Neural progenitor cell (in vitro differentiated cells): Measurements from ENCODE around the gene CSNK1G2. TPM values are rescaled to one million over a fixed set of nuclear protein-coding genes. Genes with fewer than 3 reads are reported as not detected.

Experiments used
- DNase-seq: peaks from one replicate; pipeline ENCODE4 v3.0.0-alpha.2; 2016; ENCODE audit warnings: low spot score
- H2AFZ ChIP-seq: fragments of 200-600 bp; sonication (generic); replicated peaks from 2 replicates; pipeline ENCODE4 v1.6.1; 2016; ENCODE audit warnings: antibody characterized with exemption
- H3F3A ChIP-seq: fragments of 200-600 bp; sonication (generic); 2 replicates; pipeline ENCODE4 v1.6.1; 2016; ENCODE audit warnings: antibody characterized with exemption, low read depth
- H3K27ac ChIP-seq: fragments of 200-600 bp; sonication (generic); 2 replicates; pipeline ENCODE4 v1.5.1; 2016; ENCODE audit warnings: mild to moderate bottlenecking
- H3K27me3 ChIP-seq: fragments of 200-600 bp; sonication (generic); 2 replicates; pipeline ENCODE4 v1.6.1; 2016; ENCODE audit warnings: mild to moderate bottlenecking, moderate library complexity
- H3K36me3 ChIP-seq: fragments of 200-600 bp; sonication (generic); 2 replicates; pipeline ENCODE4 v1.5.1; 2016
- H3K4me1 ChIP-seq: fragments of 200-600 bp; sonication (generic); 2 replicates; pipeline ENCODE4 v1.6.1; 2016; ENCODE audit warnings: mixed run types
- H3K4me2 ChIP-seq: fragments of 200-600 bp; sonication (generic); 2 replicates; pipeline ENCODE4 v1.6.1; 2016
- H3K4me3 ChIP-seq: fragments of 200-600 bp; sonication (generic); 2 replicates; pipeline ENCODE4 v1.5.1; 2016
- H3K79me2 ChIP-seq: fragments of 200-600 bp; sonication (generic); 2 replicates; pipeline ENCODE4 v1.6.1; 2016; ENCODE audit warnings: low read depth
- H3K9ac ChIP-seq: fragments of 200-600 bp; sonication (generic); 2 replicates; pipeline ENCODE4 v1.6.1; 2016
- H3K9me3 ChIP-seq: fragments of 200-600 bp; sonication (generic); 2 replicates; pipeline ENCODE4 v1.5.1; 2016; ENCODE audit warnings: low read depth
- H4K20me1 ChIP-seq: fragments of 200-600 bp; sonication (generic); 2 replicates; pipeline ENCODE4 v1.6.1; 2016; ENCODE audit warnings: low read depth
- H3K27ac Mint-ChIP-seq: 3 replicates; pipeline ENCODE4 v1.8.0; 2021; ENCODE audit warnings: mixed read lengths
- H3K27me3 Mint-ChIP-seq: 2 replicates; pipeline ENCODE4 v1.8.0; 2022; ENCODE audit warnings: low read depth, mild to moderate bottlenecking, inconsistent platforms, moderate library complexity, mixed read lengths; ENCODE audit not compliant: insufficient read depth
- H3K36me3 Mint-ChIP-seq: 3 replicates; pipeline ENCODE4 v1.8.0; 2021; ENCODE audit warnings: mixed read lengths
- H3K4me1 Mint-ChIP-seq: 3 replicates; pipeline ENCODE4 v1.8.0; 2021; ENCODE audit warnings: mixed read lengths
- H3K4me3 Mint-ChIP-seq: 3 replicates; pipeline ENCODE4 v1.8.0; 2021; ENCODE audit warnings: mild to moderate bottlenecking, moderate library complexity, mixed read lengths
- H3K9me3 Mint-ChIP-seq: 3 replicates; pipeline ENCODE4 v1.8.0; 2020; ENCODE audit warnings: mixed read lengths
- CTCF ChIP-seq: fragments of 200-600 bp; sonication (generic); IDR thresholded peaks from 2 replicates; pipeline ENCODE4 v1.5.1; 2017; ENCODE audit warnings: antibody characterized with exemption, mild to moderate bottlenecking
- EZH2 ChIP-seq: fragments of 200-600 bp; sonication (generic); IDR thresholded peaks from 2 replicates; pipeline ENCODE4 v1.6.1; 2017; ENCODE audit warnings: antibody characterized with exemption, mild to moderate bottlenecking, moderate library complexity
- EZH2phosphoT487 ChIP-seq: fragments of 200-600 bp; sonication (generic); IDR thresholded peaks from 2 replicates; pipeline ENCODE4 v1.6.1; 2017; ENCODE audit warnings: antibody characterized with exemption
- total RNA-seq: library from RNA; depleted of rRNA; stranded (reverse); fragments of >200 nt; gene quantifications from 2 replicates; pipeline ENCODE4 v1.2.3, GENCODE V29; 2015; ENCODE audit warnings: low replicate concordance

The CSNK1G2 gene
- total RNA-seq, 1 donor from 2014 or later: 49.6 TPM

DNA sequence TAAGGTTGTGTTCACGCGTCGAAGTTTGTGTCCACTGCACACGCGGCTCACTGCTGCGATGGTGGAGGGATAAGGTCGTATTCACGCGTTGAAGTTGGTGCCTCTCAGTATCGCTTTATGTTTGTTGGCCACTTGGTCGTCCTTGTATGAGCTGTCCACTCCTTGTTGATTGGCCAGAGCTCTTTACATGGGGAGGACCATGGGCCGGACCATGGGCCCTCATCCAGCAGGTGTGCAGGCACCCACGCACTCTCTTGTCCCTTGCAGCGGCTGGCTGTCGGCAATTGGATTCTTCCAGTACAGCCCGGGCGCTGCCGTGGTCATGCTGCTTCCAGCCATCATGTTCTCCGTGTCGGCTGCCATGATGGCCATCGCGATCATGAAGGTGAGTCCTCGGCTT is 18.2 kb upstream of the CSNK1G2 start:
- no peak overlapping the region for H3K4me3 Mint-ChIP-seq
- Histone ChIP-seq H3K36me3 (no peaks in the 10 kb centered on the region), H2AFZ (no peak overlapping the region), H4K20me1 (no peaks in the 10 kb centered on the region), H3K4me1 (no peaks in the 10 kb centered on the region), H3K79me2 (no peaks in the 10 kb centered on the region), H3K27me3 (no peaks in the 10 kb centered on the region), H3K27ac (no peak overlapping the region), H3F3A (no peaks in the 10 kb centered on the region), H3K9ac (no peak overlapping the region), H3K4me2 (no peak overlapping the region), H3K9me3 (no peaks in the 10 kb centered on the region), H3K4me3 (no peak overlapping the region)
- H3K27me3 Mint-ChIP-seq: peaks cover 7% of the 10 kb centered on the region
- no peak overlapping the region for H3K27ac Mint-ChIP-seq
- DNase-seq: no peak
- H3K4me1 Mint-ChIP-seq: no peaks in the 10 kb centered on the region
- no peak for TF ChIP-seq EZH2phosphoT487
- TF ChIP-seq CTCF: no peak
- peaks cover 4% of the 10 kb centered on the region for H3K36me3 Mint-ChIP-seq
- no peaks in the 10 kb centered on the region for H3K9me3 Mint-ChIP-seq

- Histone ChIP-seq H3K9me3 (no peaks in the 10 kb centered on the region), H3K36me3 (no peaks in the 10 kb centered on the region)
These were observed 17.7 kb upstream of the CSNK1G2 start for GRCh38 chr19:1923319-1923718.

GRCh38 chr19:1924320-1924961 is 16.5 kb upstream of the CSNK1G2 start:
- H3K36me3 Mint-ChIP-seq: peaks cover 4% of the 10 kb centered on the region
- Histone ChIP-seq H3K9me3 (no peaks in the 10 kb centered on the region), H3K4me1 (no peaks in the 10 kb centered on the region), H3K9ac (no peak overlapping the region), H4K20me1 (no peaks in the 10 kb centered on the region), H3K4me2 (no peak overlapping the region), H3K4me3 (no peak overlapping the region), H3F3A (peaks cover 6% of the 10 kb centered on the region), H3K36me3 (no peaks in the 10 kb centered on the region), H3K27ac (no peak overlapping the region), H3K79me2 (no peaks in the 10 kb centered on the region), H3K27me3 (peaks cover 11% of the 10 kb centered on the region), H2AFZ (no peak overlapping the region)
- H3K27me3 Mint-ChIP-seq: peaks cover 7% of the 10 kb centered on the region
- no peak overlapping the region for H3K4me3 Mint-ChIP-seq
- no peak overlapping the region for H3K27ac Mint-ChIP-seq
- H3K9me3 Mint-ChIP-seq: no peaks in the 10 kb centered on the region
- DNase-seq: no peak
- peaks cover under 1% of the 10 kb centered on the region for H3K4me1 Mint-ChIP-seq
- TF ChIP-seq CTCF (no peak), EZH2phosphoT487 (no peak), EZH2 (no peak)

More at GRCh38 chr19:1923319-1923718, 17.7 kb upstream of the CSNK1G2 start:
- H3K4me2 ChIP-seq: no peak overlapping the region
- H3K27me3 ChIP-seq: peaks cover 2% of the 10 kb centered on the region
- Mint-ChIP-seq H3K27me3 (peaks cover 7% of the 10 kb centered on the region), H3K36me3 (peaks cover 4% of the 10 kb centered on the region), H3K4me3 (no peak overlapping the region), H3K4me1 (no peaks in the 10 kb centered on the region), H3K27ac (no peak overlapping the region), H3K9me3 (no peaks in the 10 kb centered on the region)
- H3K9ac ChIP-seq: no peak overlapping the region
- no peak overlapping the region for H2AFZ ChIP-seq
- H3F3A ChIP-seq: no peaks in the 10 kb centered on the region
- TF ChIP-seq CTCF (no peak), EZH2phosphoT487 (no peak), EZH2 (no peak)
- no peak overlapping the region for H3K4me3 ChIP-seq
- no peak overlapping the region for H3K27ac ChIP-seq
- no peaks in the 10 kb centered on the region for H3K79me2 ChIP-seq
- no peaks in the 10 kb centered on the region for H3K4me1 ChIP-seq
- no peaks in the 10 kb centered on the region for H4K20me1 ChIP-seq
- DNase-seq: no peak
